Transverse colon (tissue), 3 donors: ENCODE measurements around the gene PAQR7.
A peak's percentile ranks its signal among the peaks of the same experiment; 100 is the strongest.

Experiments used
- POLR2A ChIP-seq: fragments of 450-650 bp; IDR thresholded peaks from one replicate; pipeline ENCODE4 v1.6.1; 2016; ENCODE audit warnings: antibody characterized with exemption, mild to moderate bottlenecking, moderate library complexity
- TF ChIP-seq, protein P1 (sequence below), 5 experiments: fragments of 200-600 bp in 3 of 5; fragments of 450-650 bp in 2 of 5; sonication (generic) in 3 of 5; IDR thresholded peaks; 1 replicate in 2 of 5; 2 replicates in 3 of 5; pipeline ENCODE4 v1.5.1; 2016 to 2017; ENCODE audit warnings: antibody characterized with exemption in 5 of 5, inconsistent platforms in 3 of 5, mild to moderate bottlenecking in 2 of 5, moderate library complexity in 1 of 5

DNA sequence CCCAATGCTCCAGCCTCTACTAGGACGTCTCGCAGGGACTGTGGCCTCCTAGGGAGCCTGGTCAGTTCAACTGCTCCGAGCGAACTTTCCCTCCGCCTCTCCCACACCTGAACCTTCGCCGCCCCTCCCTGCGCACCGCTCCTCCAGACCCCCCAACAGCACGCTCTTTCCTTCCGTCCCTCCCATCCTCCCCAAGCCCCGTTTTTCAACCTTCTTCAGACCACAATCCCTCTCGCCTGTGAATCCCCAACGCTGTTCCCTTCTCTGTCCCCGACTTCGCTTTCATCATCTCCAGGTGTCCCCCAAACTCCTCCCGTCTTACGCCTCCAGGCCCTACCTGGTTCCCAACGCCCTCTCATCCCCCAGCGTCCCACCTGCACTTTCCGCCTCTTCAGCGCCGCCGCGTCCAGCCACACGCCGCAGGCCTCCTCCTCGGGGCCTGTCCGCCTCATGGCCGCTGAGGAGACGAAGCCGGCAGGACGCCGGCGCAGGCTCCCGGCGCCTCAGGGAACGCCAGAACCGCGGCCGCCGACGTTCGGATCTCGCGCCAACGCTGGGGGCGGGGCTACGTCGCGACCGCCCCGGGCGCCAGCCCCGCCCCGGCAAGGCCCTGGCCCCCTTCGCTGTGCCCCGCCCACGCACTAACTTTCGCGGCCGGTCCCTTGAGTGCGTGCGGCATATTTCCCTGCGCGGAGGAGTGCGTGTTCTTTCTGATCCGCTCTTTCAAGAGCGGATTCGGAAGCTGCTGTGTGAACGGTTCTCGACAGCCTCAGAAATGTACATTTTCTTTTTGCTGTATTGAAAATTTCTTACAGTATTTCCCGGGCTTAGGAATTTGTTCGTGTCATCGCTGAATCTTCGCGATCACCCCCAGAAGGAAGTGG is 16.4 kb downstream of the PAQR7 start, which contains the start of gene AUNIP:
- TF ChIP-seq, protein P1, sequence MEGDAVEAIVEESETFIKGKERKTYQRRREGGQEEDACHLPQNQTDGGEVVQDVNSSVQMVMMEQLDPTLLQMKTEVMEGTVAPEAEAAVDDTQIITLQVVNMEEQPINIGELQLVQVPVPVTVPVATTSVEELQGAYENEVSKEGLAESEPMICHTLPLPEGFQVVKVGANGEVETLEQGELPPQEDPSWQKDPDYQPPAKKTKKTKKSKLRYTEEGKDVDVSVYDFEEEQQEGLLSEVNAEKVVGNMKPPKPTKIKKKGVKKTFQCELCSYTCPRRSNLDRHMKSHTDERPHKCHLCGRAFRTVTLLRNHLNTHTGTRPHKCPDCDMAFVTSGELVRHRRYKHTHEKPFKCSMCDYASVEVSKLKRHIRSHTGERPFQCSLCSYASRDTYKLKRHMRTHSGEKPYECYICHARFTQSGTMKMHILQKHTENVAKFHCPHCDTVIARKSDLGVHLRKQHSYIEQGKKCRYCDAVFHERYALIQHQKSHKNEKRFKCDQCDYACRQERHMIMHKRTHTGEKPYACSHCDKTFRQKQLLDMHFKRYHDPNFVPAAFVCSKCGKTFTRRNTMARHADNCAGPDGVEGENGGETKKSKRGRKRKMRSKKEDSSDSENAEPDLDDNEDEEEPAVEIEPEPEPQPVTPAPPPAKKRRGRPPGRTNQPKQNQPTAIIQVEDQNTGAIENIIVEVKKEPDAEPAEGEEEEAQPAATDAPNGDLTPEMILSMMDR (IDR thresholded peaks at IDR 0.05): no peak
- TF ChIP-seq POLR2A: peak; percentile 76
